ENCODE results near the gene OR13J1. TPM values are rescaled to one million over a fixed set of nuclear protein-coding genes. Genes with fewer than 3 reads are reported as not detected.

The OR13J1 gene
- total and polyA plus RNA-seq, 4 donors = not detected

DNA sequence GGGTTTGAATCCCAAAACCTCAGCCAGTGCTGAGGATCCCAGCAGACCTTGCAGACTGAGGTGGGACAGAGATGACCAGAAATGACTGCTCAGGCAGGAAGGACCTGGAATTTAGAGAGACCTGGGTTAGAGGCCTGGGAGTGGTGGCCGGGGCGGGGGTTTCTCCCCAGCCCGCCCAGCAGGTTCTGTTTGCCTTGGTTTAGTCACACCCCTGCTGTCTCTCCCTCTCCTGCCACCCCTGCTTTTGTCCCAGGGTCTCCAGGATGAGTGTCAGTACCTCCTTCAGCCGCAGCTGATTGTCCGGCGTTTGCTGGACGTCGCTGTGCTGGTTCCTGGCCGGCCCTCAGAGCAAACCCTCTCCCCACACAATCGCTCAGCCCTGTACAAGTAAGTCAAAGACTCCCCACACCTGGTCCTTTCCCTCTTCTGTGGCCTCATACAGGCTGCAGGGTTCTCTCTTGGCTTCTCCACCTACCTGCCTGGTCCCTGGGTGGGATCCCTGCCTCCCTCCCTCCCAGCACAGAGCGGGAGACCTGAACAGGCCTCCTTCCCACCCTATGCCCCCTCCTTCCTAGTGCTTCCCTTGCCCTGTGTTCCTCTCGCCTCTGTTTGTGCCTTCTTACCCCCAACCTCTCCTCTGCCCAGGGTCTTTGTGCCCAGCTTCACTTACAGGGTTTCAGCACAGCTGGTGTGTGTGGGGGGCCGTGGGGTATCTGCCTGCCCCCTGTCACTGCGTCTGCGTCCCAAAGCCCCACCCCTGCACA lies 29.1 kb downstream of the OR13J1 start:
- TF ChIP-seq, protein P1, sequence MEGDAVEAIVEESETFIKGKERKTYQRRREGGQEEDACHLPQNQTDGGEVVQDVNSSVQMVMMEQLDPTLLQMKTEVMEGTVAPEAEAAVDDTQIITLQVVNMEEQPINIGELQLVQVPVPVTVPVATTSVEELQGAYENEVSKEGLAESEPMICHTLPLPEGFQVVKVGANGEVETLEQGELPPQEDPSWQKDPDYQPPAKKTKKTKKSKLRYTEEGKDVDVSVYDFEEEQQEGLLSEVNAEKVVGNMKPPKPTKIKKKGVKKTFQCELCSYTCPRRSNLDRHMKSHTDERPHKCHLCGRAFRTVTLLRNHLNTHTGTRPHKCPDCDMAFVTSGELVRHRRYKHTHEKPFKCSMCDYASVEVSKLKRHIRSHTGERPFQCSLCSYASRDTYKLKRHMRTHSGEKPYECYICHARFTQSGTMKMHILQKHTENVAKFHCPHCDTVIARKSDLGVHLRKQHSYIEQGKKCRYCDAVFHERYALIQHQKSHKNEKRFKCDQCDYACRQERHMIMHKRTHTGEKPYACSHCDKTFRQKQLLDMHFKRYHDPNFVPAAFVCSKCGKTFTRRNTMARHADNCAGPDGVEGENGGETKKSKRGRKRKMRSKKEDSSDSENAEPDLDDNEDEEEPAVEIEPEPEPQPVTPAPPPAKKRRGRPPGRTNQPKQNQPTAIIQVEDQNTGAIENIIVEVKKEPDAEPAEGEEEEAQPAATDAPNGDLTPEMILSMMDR (IDR thresholded peaks at IDR 0.05; ENCODE audit: control extremely low read depth, extremely low read depth) = no peak
- ATAC-seq (ENCODE audit: insufficient read depth, low FRiP score) = no peak
- no peak overlapping the region for H3K27ac ChIP-seq (ENCODE audit: low read depth in 1 of 2, low read length in 1 of 2)
- no peaks in the 10 kb centered on the region for H3K27me3 ChIP-seq (ENCODE audit: control insufficient read depth in 3 of 3, insufficient read depth in 3 of 3, low read length in 2 of 3)
- no peaks in the 10 kb centered on the region for H3K9me3 ChIP-seq (ENCODE audit: control insufficient read depth in 4 of 4, insufficient read depth in 3 of 4, low read length in 3 of 4)
- no peak overlapping the region for H3K9ac ChIP-seq (ENCODE audit: insufficient read depth in 1 of 2, low read length in 2 of 2)
- DNase-seq = no peak
- H3K4me3 ChIP-seq = no peak overlapping the region
- peaks cover 6 to 21% (median 16%) of the 10 kb centered on the region in 5 donors for H3K4me1 ChIP-seq (ENCODE audit: control insufficient read depth in 5 of 5, insufficient read depth in 5 of 5, low read length in 5 of 5)
- 91 to 96% methylated on average over 15 of the region's 15 CpGs for WGBS, 2 donors
- H3K36me3 ChIP-seq (ENCODE audit: control insufficient read depth in 4 of 4, insufficient read depth in 4 of 4, low read length in 4 of 4) = peaks cover 0 to 5% (median 2%) of the 10 kb centered on the region in 4 donors

DNA sequence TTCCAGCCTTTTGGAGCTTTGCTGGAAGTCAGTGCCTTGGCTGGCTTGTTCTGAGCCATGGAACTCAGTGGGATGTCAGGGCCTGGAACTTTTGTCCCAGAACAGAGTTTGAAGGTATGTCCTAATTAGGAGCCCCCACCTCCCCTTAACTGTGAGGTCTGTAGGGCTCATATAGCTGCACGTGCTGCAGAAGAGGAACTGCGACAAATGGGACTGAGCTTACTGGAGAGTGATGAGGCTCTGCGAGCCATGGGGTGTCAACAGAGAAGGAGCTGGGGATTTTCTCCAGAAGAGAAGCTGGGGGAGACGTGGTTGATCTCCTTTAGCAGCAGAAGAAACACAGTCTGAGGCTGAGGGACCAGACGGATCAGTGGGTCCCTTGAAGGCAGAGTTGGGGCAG lies 30.3 kb downstream of the OR13J1 start:
- no peaks in the 10 kb centered on the region for H3K9me3 ChIP-seq (ENCODE audit: control insufficient read depth in 4 of 4, insufficient read depth in 3 of 4, low read length in 3 of 4)
- TF ChIP-seq, protein P1 (IDR thresholded peaks at IDR 0.05; ENCODE audit: control extremely low read depth, extremely low read depth) = no peak
- H3K36me3 ChIP-seq (ENCODE audit: control insufficient read depth in 4 of 4, insufficient read depth in 4 of 4, low read length in 4 of 4) = peaks cover 0 to 3% (median 2%) of the 10 kb centered on the region in 4 donors
- no peaks in the 10 kb centered on the region for H3K27me3 ChIP-seq (ENCODE audit: control insufficient read depth in 3 of 3, insufficient read depth in 3 of 3, low read length in 2 of 3)
- ATAC-seq (ENCODE audit: insufficient read depth, low FRiP score) = no peak
- H3K9ac ChIP-seq (ENCODE audit: insufficient read depth in 1 of 2, low read length in 2 of 2) = no peak overlapping the region
- DNase-seq = no peak
- peaks cover 3 to 14% (median 11%) of the 10 kb centered on the region in 5 donors for H3K4me1 ChIP-seq (ENCODE audit: control insufficient read depth in 5 of 5, insufficient read depth in 5 of 5, low read length in 5 of 5)
- H3K4me3 ChIP-seq = no peak overlapping the region
- WGBS, 2 donors = 82 to 87% methylated on average over 5 of the region's 5 CpGs
- no peak overlapping the region for H3K27ac ChIP-seq (ENCODE audit: low read depth in 1 of 2, low read length in 1 of 2)

DNA sequence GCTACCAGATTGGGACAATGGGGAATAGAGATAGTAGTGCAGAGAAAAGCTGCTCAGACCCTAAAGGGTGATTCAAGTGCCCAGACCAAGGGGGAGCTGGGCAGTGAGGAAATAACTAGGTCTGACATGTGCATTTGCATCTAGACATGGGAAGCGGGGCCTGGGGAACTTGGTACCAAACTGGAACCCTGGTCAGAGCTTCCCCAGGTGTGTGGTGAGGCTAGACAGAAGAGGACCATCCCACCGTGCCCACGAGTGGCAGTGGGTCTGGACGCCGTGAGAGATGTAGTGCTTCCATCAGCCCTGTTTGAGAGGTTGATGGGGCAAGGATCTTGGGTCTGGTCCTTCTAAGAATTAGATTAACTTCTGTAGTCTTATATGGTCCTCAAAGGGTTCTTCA lies 33.6 kb downstream of the OR13J1 start:
- no peaks in the 10 kb centered on the region for H3K27me3 ChIP-seq (ENCODE audit: control insufficient read depth in 3 of 3, insufficient read depth in 3 of 3, low read length in 2 of 3)
- peaks cover 0 to 3% (median 0%) of the 10 kb centered on the region in 4 donors for H3K36me3 ChIP-seq (ENCODE audit: control insufficient read depth in 4 of 4, insufficient read depth in 4 of 4, low read length in 4 of 4)
- H3K27ac ChIP-seq (ENCODE audit: low read depth in 1 of 2, low read length in 1 of 2) = no peak overlapping the region
- TF ChIP-seq, protein P1 (IDR thresholded peaks at IDR 0.05; ENCODE audit: control extremely low read depth, extremely low read depth) = no peak
- ATAC-seq (ENCODE audit: insufficient read depth, low FRiP score) = no peak
- 95 to 96% methylated on average over 5 of the region's 5 CpGs for WGBS, 2 donors
- H3K4me3 ChIP-seq = no peak overlapping the region
- peaks cover 4 to 23% (median 11%) of the 10 kb centered on the region in 5 donors for H3K4me1 ChIP-seq (ENCODE audit: control insufficient read depth in 5 of 5, insufficient read depth in 5 of 5, low read length in 5 of 5)
- H3K9ac ChIP-seq (ENCODE audit: insufficient read depth in 1 of 2, low read length in 2 of 2) = no peak overlapping the region
- no peak for DNase-seq
- no peaks in the 10 kb centered on the region for H3K9me3 ChIP-seq (ENCODE audit: control insufficient read depth in 4 of 4, insufficient read depth in 3 of 4, low read length in 3 of 4)

Measured in lung (tissue), 12 donors.